HepG2 (cell line): ENCODE measurements around the gene RHBDF2. TPM values are rescaled to one million over a fixed set of nuclear protein-coding genes. Genes with fewer than 3 reads are reported as not detected.

Experiments
- AKAP8 ChIP-seq: sonication (generic); formaldehyde crosslinking; IDR thresholded peaks from 2 replicates; pipeline ENCODE4 v1.5.1; 2020; ENCODE audit warnings: mild to moderate bottlenecking, missing genetic modification reagents
- ATF6 ChIP-seq: sonication (generic); formaldehyde crosslinking; conservative IDR thresholded peaks from 2 replicates; pipeline ENCODE4 v1.4.0; 2020; ENCODE audit warnings: missing genetic modification reagents
- CEBPG ChIP-seq: IDR thresholded peaks from 2 replicates; pipeline ENCODE4 v1.6.1; 2016
- FLYWCH1 ChIP-seq: sonication (generic); formaldehyde crosslinking; IDR thresholded peaks from 2 replicates; pipeline ENCODE4 v1.8.1; 2023; ENCODE audit warnings: mild to moderate bottlenecking, missing genetic modification reagents
- GRHL1 ChIP-seq: sonication (generic); formaldehyde crosslinking; conservative IDR thresholded peaks from 2 replicates; pipeline ENCODE4 v1.8.0; 2022; ENCODE audit warnings: missing genetic modification reagents
- ISL2 ChIP-seq: sonication (generic); formaldehyde crosslinking; IDR thresholded peaks from 2 replicates; pipeline ENCODE4 v1.5.0; 2020; ENCODE audit warnings: missing genetic modification reagents
- MYC ChIP-seq: sonication (generic); formaldehyde crosslinking; IDR thresholded peaks from 2 replicates; pipeline ENCODE4 v1.9.0; 2021; ENCODE audit warnings: missing genetic modification reagents, borderline replicate concordance
- RARA ChIP-seq: IDR thresholded peaks from 2 replicates; pipeline ENCODE4 v1.6.1; 2016; ENCODE audit warnings: missing genetic modification reagents, missing compliant biosample characterization
- RFXANK ChIP-seq: IDR thresholded peaks from 2 replicates; pipeline ENCODE4 v1.6.1; 2016
- SP4 ChIP-seq: sonication (generic); formaldehyde crosslinking; IDR thresholded peaks from 2 replicates; pipeline ENCODE4 v1.8.1; 2023; ENCODE audit warnings: mild to moderate bottlenecking, missing genetic modification reagents
- ZBTB46 ChIP-seq: sonication (generic); formaldehyde crosslinking; IDR thresholded peaks from 2 replicates; pipeline ENCODE4 v1.4.0; 2020; ENCODE audit warnings: mild to moderate bottlenecking, missing genetic modification reagents, borderline replicate concordance
- ZC3H13 ChIP-seq: sonication (generic); formaldehyde crosslinking; IDR thresholded peaks from 2 replicates; pipeline ENCODE4 v1.8.1; 2023; ENCODE audit warnings: mild to moderate bottlenecking, missing genetic modification reagents, moderate library complexity
- ZFAT ChIP-seq: sonication (generic); formaldehyde crosslinking; conservative IDR thresholded peaks from 2 replicates; pipeline ENCODE4 v1.8.1; 2023; ENCODE audit warnings: missing genetic modification reagents, inconsistent platforms
- ZFP91 ChIP-seq: sonication (generic); formaldehyde crosslinking; IDR thresholded peaks from 2 replicates; pipeline ENCODE4 v1.9.0; 2022; ENCODE audit warnings: missing genetic modification reagents, mild to moderate bottlenecking, borderline replicate concordance
- ZNF17 ChIP-seq: sonication (generic); formaldehyde crosslinking; IDR thresholded peaks from 2 replicates; pipeline ENCODE4 v1.5.0; 2020; ENCODE audit warnings: mild to moderate bottlenecking, missing genetic modification reagents
- ZNF512B ChIP-seq: sonication (generic); formaldehyde crosslinking; IDR thresholded peaks from 2 replicates; pipeline ENCODE4 v1.5.1; 2020; ENCODE audit warnings: missing genetic modification reagents, mild to moderate bottlenecking, borderline replicate concordance
- ZNF747 ChIP-seq: sonication (generic); formaldehyde crosslinking; IDR thresholded peaks from 2 replicates; pipeline ENCODE4 v1.8.1; 2023; ENCODE audit warnings: missing genetic modification reagents, mild to moderate bottlenecking, borderline replicate concordance
- ZSCAN5A ChIP-seq: sonication (generic); formaldehyde crosslinking; IDR thresholded peaks from 2 replicates; pipeline ENCODE4 v1.8.0; 2022; ENCODE audit warnings: mild to moderate bottlenecking, missing genetic modification reagents, borderline replicate concordance
- polyA plus RNA-seq, 8 experiments: library from polyadenylated mRNA; depleted of rRNA in 3 of 8; stranded (reverse) in 7 of 8; unstranded in 1 of 8; fragments of >200 nt; fragmentation: Illumina TruSeq in 4 of 8; extraction: Trizol in 4 of 8; gene quantifications; 2 replicates each; pipeline versions ENCODE4 v1.2.1 to v1.2.3, GENCODE V29; 2011 to 2016; ENCODE audit warnings: low read depth in 4 of 8, missing spikeins in 1 of 8, mixed read lengths in 1 of 8; ENCODE audit not compliant: insufficient read depth in 1 of 8
- total RNA-seq, 5 experiments: library from RNA; depleted of rRNA; stranded (reverse); fragments of >200 nt; fragmentation: Illumina TruSeq; extraction: Trizol; gene quantifications; 2 replicates each; pipeline ENCODE4 v1.2.3, GENCODE V29; 2016; ENCODE audit warnings: low read depth in 1 of 5

RHBDF2 gene
- total and polyA plus RNA-seq, 2 of the 13 experiments (the other 11 are each of a cell fraction or from before 2014, with no cell fraction given) = 7.8 to 24.2 TPM

- TF ChIP-seq GRHL1 (no peak), ZNF512B (no peak), ISL2 (no peak), RARA (CRISPR knock-in tag) (no peak), RFXANK (CRISPR knock-in tag) (no peak), AKAP8 (CRISPR knock-in tag) (0 out of 2 replicates have a peak, but pooled peaks have one; percentile 55), FLYWCH1 (CRISPR knock-in tag) (no peak), ZC3H13 (CRISPR knock-in tag) (peak; percentile 77), SP4 (CRISPR knock-in tag) (no peak), ZNF747 (CRISPR knock-in tag) (no peak), ZBTB46 (CRISPR knock-in tag) (no peak), CEBPG (CRISPR knock-in tag) (no peak), MYC (CRISPR knock-in tag) (peak; percentile 21; the same call in 1 of the 2 replicates), ZNF17 (CRISPR knock-in tag) (no peak), ZSCAN5A (no peak), ATF6 (no peak), ZFP91 (no peak), ZFAT (CRISPR knock-in tag) (no peak)
These were observed 31.1 kb downstream of the RHBDF2 start (continued) for GRCh38 chr17:76469991-76470739.
